GM12874 (cell line): ENCODE data around the gene CBFA2T3.

ENCODE experiments used
- TF ChIP-seq, protein P1 (sequence below): IDR thresholded peaks from 2 replicates; pipeline ENCODE4 v1.5.1; 2011; ENCODE audit warnings: low read depth, mild to moderate bottlenecking, control low read depth, low read length, moderate library complexity; ENCODE audit not compliant: insufficient read depth

CBFA2T3 gene

GRCh38 chr16:89010210-89010925, 33.4 kb upstream of the CBFA2T3 start:
- TF ChIP-seq, protein P1, sequence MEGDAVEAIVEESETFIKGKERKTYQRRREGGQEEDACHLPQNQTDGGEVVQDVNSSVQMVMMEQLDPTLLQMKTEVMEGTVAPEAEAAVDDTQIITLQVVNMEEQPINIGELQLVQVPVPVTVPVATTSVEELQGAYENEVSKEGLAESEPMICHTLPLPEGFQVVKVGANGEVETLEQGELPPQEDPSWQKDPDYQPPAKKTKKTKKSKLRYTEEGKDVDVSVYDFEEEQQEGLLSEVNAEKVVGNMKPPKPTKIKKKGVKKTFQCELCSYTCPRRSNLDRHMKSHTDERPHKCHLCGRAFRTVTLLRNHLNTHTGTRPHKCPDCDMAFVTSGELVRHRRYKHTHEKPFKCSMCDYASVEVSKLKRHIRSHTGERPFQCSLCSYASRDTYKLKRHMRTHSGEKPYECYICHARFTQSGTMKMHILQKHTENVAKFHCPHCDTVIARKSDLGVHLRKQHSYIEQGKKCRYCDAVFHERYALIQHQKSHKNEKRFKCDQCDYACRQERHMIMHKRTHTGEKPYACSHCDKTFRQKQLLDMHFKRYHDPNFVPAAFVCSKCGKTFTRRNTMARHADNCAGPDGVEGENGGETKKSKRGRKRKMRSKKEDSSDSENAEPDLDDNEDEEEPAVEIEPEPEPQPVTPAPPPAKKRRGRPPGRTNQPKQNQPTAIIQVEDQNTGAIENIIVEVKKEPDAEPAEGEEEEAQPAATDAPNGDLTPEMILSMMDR = no peak

DNA sequence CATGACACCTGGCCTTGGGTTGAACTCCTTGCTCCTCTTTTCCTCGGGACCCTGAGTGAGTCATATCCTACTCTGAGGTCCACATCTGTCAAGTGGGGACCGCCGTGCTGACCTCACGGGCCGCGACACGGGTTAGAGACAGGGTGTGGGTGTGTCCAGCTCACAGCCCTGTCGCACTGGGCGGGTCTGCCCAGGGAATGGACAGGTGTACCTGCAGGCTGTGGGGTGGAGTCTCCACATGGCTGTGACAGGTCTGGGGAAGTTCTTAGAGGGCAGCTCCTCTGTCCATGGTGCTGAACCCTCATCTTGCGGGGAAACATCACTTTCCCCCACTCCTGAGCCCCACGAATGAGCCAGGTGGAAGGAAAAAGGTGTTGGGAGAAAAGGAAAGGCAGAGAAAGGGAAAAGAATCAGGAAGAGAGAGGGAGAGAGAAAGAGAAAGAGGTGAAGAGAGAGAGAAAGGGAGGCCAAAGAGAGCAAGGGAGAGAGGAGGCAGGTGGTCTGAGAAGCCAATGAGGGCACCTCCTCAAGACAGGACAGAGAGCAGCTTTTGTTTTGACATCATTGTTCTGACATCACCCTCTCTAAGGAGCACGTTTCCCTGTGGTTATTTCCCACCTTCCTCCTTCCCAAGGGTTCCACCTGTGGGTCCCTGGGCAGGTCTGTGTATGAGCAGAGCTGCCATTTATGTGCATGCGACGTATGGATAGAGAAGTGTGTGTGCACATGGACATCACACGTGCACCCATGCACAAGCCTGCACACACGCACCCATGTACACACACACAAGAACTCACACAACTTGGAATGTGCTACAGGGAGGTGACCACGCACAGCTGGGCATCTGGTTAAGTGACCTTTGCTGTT, 32.6 kb upstream of the CBFA2T3 start:
- TF ChIP-seq, protein P1 = no peak

DNA sequence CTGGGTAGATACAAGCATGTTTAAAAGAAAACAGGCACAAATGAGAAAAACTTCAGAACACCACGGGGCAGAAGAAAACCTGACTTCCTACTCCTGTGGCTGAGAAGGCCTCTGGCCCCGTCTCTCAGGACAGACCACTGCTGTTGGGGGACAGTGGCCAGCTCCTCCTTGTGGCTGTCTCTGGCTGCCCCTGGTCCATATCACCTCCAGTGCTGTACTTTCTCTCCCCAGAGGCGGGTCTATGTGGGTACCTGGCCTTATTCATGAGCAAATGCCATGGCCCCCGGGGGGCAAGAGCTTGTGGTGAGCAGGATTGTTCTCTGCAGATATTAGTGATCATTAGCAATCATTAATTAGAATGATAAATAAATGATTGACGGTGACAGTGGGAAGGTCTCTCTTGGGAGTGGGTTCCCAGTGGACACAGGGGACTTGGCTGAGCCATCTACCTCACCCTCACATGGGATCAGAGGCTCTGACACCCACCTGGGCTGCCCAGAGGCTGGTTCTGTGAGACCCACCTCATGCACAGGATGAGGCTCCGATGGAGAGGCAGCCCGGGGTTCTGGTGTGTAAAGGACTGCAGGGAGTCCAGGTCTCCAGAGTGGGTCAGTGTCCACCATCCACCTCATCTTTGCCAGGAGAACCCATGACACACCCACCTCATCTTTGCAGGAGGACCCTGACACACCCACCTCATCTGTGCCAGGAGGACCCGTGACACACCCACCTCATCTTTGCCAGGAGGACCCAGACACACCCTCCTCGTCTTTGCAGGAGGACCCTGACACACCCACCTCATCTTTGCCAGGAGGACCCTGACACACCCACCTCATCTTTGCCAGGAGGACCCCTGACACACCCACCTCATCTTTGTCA, 30.6 kb upstream of the CBFA2T3 start:
- TF ChIP-seq, protein P1 = no peak

DNA sequence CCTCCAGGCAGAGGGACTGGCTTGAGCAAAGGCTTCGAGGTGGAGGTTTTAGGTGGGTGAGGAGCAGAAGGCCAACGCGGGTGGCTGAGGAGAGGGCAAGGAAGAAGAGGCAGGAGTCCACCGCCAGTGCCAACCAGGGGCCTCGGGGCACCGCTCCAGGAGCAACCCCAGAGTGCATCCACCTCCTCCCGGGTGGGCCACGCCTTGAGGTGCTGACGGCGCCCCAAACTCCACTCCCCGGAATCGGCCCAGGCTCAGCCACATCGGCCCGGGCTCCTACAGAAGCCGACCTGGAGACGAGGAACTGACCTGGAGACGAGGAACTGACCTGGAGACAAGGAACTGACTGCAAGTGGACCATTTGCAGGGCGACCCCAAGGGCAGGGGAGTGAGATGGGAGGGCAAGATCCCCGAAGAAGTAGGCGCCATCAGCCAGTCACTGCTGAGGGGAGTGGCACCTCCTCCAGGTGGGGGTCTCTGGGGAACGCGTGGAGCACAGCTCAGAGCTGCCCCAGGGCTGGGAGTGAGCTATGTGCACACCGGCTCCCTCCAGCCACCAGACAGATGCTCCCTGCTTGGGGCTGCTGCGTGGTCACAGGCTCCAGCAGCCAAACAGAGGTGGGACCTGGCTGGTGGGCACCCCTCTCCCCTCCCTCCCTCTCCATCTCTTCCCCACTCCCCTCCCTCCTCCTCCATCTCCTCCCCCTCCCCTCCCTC, 29.2 kb upstream of the CBFA2T3 start:
- TF ChIP-seq, protein P1 = no peak

GRCh38 chr16:89005201-89006035, 28.4 kb upstream of the CBFA2T3 start:
- TF ChIP-seq, protein P1 = no peak

DNA sequence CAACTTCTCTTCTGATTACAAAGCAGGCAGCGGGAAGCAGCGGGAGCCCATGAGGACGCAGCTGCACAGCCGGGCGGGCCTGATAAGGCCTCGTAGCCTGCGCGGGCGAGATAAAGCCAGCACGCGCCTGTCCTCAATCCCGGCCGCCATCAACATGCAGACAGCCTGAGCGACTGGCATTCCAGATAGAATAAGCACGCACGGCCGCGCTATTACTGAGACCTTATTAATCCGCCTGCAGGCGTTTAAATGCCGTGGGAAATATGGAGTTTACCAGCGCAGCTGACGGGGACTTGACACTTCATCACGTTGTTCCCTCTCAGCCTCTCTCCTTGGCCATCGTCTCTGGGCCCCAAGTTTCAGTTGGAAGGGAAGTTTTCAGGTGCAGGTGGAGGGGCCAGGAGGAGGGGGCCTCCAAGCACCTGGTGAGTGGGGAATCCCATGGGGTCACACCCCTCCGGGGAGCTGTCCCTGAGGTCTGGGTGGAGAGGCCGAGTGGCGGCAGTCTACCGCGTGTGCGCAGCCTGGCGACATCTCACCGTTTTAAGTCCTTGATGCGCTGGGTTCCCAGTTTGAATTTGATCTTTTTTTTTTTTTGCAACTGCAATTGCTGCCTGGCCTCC, 27.3 kb upstream of the CBFA2T3 start:
- TF ChIP-seq, protein P1 = no peak
